Measurements from ENCODE around the gene ZNF19.

DNA sequence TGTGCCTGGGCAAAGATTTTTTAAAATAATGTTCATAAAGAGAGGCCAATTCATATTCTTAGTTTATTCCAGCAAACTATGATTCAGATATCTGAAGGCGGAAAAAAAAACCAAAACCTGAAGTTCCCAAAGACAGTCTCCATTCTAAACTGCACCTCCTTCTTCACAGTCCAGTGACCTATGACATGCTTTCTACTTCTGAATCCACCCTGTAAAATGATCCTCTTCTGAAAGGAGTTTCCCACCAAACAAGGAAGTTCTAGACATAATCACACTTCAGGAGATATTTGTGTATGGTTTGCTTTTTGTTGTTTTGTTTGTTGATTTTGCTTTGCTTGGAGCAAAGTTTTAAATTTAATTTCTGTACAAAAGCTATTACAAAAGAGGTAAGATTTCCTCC is 24.2 kb upstream of the ZNF19 start:
- TF ChIP-seq, protein P1, sequence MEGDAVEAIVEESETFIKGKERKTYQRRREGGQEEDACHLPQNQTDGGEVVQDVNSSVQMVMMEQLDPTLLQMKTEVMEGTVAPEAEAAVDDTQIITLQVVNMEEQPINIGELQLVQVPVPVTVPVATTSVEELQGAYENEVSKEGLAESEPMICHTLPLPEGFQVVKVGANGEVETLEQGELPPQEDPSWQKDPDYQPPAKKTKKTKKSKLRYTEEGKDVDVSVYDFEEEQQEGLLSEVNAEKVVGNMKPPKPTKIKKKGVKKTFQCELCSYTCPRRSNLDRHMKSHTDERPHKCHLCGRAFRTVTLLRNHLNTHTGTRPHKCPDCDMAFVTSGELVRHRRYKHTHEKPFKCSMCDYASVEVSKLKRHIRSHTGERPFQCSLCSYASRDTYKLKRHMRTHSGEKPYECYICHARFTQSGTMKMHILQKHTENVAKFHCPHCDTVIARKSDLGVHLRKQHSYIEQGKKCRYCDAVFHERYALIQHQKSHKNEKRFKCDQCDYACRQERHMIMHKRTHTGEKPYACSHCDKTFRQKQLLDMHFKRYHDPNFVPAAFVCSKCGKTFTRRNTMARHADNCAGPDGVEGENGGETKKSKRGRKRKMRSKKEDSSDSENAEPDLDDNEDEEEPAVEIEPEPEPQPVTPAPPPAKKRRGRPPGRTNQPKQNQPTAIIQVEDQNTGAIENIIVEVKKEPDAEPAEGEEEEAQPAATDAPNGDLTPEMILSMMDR (IDR thresholded peaks at IDR 0.05): no peak
- TF ChIP-seq EP300 (IDR thresholded peaks at IDR 0.05) (no peak), POLR2AphosphoS5 (IDR thresholded peaks at IDR 0.05) (no peak), POLR2A (IDR thresholded peaks at IDR 0.05; ENCODE audit: low read depth) (no peak)

Data from esophagus muscularis mucosa (tissue), 4 donors.